T-cell (primary cell): ENCODE results near the gene SCFD2. TPM values are rescaled to one million over a fixed set of nuclear protein-coding genes. Genes with fewer than 3 reads are reported as not detected.

Experiments used
- ATAC-seq, 4 experiments: fragments of 200-7000 bp in 3 of 4; fragments of 150-1000 bp in 1 of 4; cut with Tn5 transposase; replicated peaks in 1 of 4; 1 replicate in 3 of 4; 2 replicates in 1 of 4; pipeline ENCODE4 v1.10.0; 2021; ENCODE audit warnings: moderate library complexity in 3 of 4, mild to moderate bottlenecking in 2 of 4, moderate number of reproducible peaks in 1 of 4
- CTCF ChIA-PET, 2 donors: fragments of 300-600 bp; sonication (Branson Sonifier 250); formaldehyde crosslinking; loops; one replicate each; lab custom pipeline; 2022; ENCODE audit warnings: antibody characterized with exemption in 2 of 2; lab: Charles Lee
- POLR2A ChIA-PET, 2 donors: fragments of 300-600 bp; sonication (Branson Sonifier 250); formaldehyde crosslinking; loops; one replicate each; lab custom pipeline; 2022; ENCODE audit warnings: antibody characterized with exemption in 2 of 2; lab: Charles Lee
- DNase-seq, 35 experiments: peaks; one replicate each; pipeline versions ENCODE4 v3.0.0 to v3.0.0-alpha.2; 2013 to 2023
- H3K27ac ChIP-seq: one replicate; pipeline ENCODE4 v1.5.1; 2013; ENCODE audit warnings: low read length
- H3K27me3 ChIP-seq, 2 experiments: replicated peaks in 1 of 2; 1 replicate in 1 of 2; 2 replicates in 1 of 2; pipeline versions ENCODE4 v1.6.1 to v1.7.0; 2013; ENCODE audit warnings: low read length in 1 of 2, mixed read lengths in 1 of 2; ENCODE audit not compliant: control insufficient read depth in 2 of 2, insufficient read depth in 2 of 2; ENCODE audit errors: extremely low read depth in 1 of 2
- H3K36me3 ChIP-seq, 2 donors: 1 replicate in 1 of 2; 2 replicates in 1 of 2; pipeline versions ENCODE4 v1.6.1 to v1.7.0; 2013; ENCODE audit warnings: low read length in 1 of 2; ENCODE audit not compliant: control insufficient read depth in 2 of 2, insufficient read depth in 1 of 2; ENCODE audit errors: extremely low read depth in 1 of 2
- H3K4me1 ChIP-seq, 2 experiments: 1 replicate in 1 of 2; 2 replicates in 1 of 2; pipeline versions ENCODE4 v1.6.1 to v1.7.0; 2013; ENCODE audit warnings: low read length in 2 of 2, mixed read lengths in 1 of 2; ENCODE audit not compliant: insufficient read depth in 2 of 2, control insufficient read depth in 1 of 2; ENCODE audit errors: extremely low read depth in 1 of 2
- H3K4me3 ChIP-seq, 2 donors: 1 replicate in 1 of 2; 2 replicates in 1 of 2; pipeline versions ENCODE4 v1.5.1 to v1.7.0; 2013; ENCODE audit warnings: mild to moderate bottlenecking in 2 of 2, low read length in 1 of 2, moderate library complexity in 1 of 2; ENCODE audit not compliant: control insufficient read depth in 1 of 2; ENCODE audit errors: extremely low read depth in 1 of 2
- H3K9me3 ChIP-seq: 2 replicates; pipeline ENCODE4 v1.7.0; 2013
- H3K27ac Mint-ChIP-seq, 2 donors: one replicate each; pipeline ENCODE4 v1.8.0; 2020 to 2021; ENCODE audit warnings: mild to moderate bottlenecking in 2 of 2, mixed read lengths in 2 of 2
- H3K27me3 Mint-ChIP-seq, 2 donors: one replicate each; pipeline ENCODE4 v1.8.0; 2021 to 2022; ENCODE audit warnings: mixed read lengths in 2 of 2
- H3K36me3 Mint-ChIP-seq: one replicate; pipeline ENCODE4 v1.8.0; 2021; ENCODE audit warnings: mixed read lengths
- H3K4me1 Mint-ChIP-seq, 3 donors: one replicate each; pipeline ENCODE4 v1.8.0; 2020 to 2022; ENCODE audit warnings: mixed read lengths in 3 of 3, mild to moderate bottlenecking in 1 of 3
- H3K4me3 Mint-ChIP-seq, 3 donors: one replicate each; pipeline ENCODE4 v1.8.0; 2020 to 2022; ENCODE audit warnings: mild to moderate bottlenecking in 3 of 3, mixed read lengths in 3 of 3, moderate library complexity in 3 of 3
- H3K9me3 Mint-ChIP-seq, 3 donors: one replicate each; pipeline ENCODE4 v1.8.0; 2020 to 2022; ENCODE audit warnings: mixed read lengths in 3 of 3
- WGBS: methylation state at CpG from one replicate; pipeline ENCODE4 v1.1.5; 2013; ENCODE audit warnings: missing lambda C conversion rate; ENCODE audit not compliant: insufficient coverage; 5-methylcytosine and 5-hydroxymethylcytosine counted together
- total RNA-seq, 35 experiments: library from RNA in 6 of 35; stranded (reverse) in 6 of 35; fragments of 120-200 nt in 1 of 35; gene quantifications; one replicate each; pipeline versions ENCODE4 v1.2.1 to v1.2.4 and lab custom pipeline; 2013 to 2026

SCFD2 gene
- total RNA-seq, 5 donors from 2014 or later (not counting 1 experiment from before 2014, with no cell fraction given), result 19.0 to 28.9 (median 21.8) TPM

GRCh38 chr4:53000560-53000959 is 365.3 kb downstream of the SCFD2 start:
- CTCF ChIA-PET, result no interaction called here
- Histone ChIP-seq H3K9me3 (no peaks in the 10 kb centered on the region), H3K4me3 (no peak overlapping the region), H3K27me3 (no peaks in the 10 kb centered on the region), H3K4me1 (no peaks in the 10 kb centered on the region), H3K27ac (no peak overlapping the region), H3K36me3 (no peaks in the 10 kb centered on the region)
- peaks cover 0 to 6% (median 2%) of the 10 kb centered on the region in 3 donors for H3K4me1 Mint-ChIP-seq
- POLR2A ChIA-PET, result no interaction called here
- DNase-seq, result no peak
- no peak for ATAC-seq
- no peak overlapping the region for H3K4me3 Mint-ChIP-seq
- H3K9me3 Mint-ChIP-seq, result no peaks in the 10 kb centered on the region
- WGBS, result 96% methylated on average over 3 of the region's 6 CpGs
- H3K27ac Mint-ChIP-seq, result no peak overlapping the region
- H3K36me3 Mint-ChIP-seq, result peaks cover 15% of the 10 kb centered on the region
- no peaks in the 10 kb centered on the region for H3K27me3 Mint-ChIP-seq

- POLR2A ChIA-PET, result no interaction called here
- no peaks in the 10 kb centered on the region for H3K4me1 ChIP-seq
- no peak overlapping the region for H3K4me3 ChIP-seq
- H3K27me3 ChIP-seq, result no peaks in the 10 kb centered on the region
- Mint-ChIP-seq H3K27me3 (no peaks in the 10 kb centered on the region), H3K9me3 (no peaks in the 10 kb centered on the region), H3K4me3 (no peak overlapping the region), H3K4me1 (peaks cover 0 to 6% (median 2%) of the 10 kb centered on the region in 3 donors), H3K27ac (no peak overlapping the region), H3K36me3 (peaks cover 16% of the 10 kb centered on the region)
- 90% methylated on average over 3 of the region's 6 CpGs for WGBS
- no peaks in the 10 kb centered on the region for H3K36me3 ChIP-seq
- CTCF ChIA-PET, result no interaction called here
- no peak overlapping the region for H3K27ac ChIP-seq
- DNase-seq (no peak), ATAC-seq (no peak)
- H3K9me3 ChIP-seq, result no peaks in the 10 kb centered on the region
Observed at GRCh38 chr4:52999626-53000025, 366.2 kb downstream of the SCFD2 start.

DNA sequence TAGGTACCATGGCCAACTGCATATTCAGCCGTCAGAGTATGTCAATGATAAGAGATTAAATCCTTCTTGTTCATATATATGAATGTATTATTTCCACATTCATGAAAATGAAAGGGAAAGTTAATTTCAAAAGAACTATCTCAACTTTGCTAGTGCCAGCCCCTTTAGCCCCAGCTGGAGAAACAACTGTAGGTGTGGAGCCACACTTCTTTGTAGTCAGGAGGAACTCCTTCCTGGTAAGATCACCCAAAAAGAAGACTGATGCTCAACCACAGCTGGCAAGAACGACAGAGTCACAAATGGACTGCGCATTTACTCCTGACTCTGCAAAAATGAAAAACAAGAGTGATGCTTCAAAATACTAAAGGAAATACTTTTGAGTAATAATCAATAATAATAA is 367.4 kb downstream of the SCFD2 start:
- no peak overlapping the region for H3K4me3 ChIP-seq

DNA sequence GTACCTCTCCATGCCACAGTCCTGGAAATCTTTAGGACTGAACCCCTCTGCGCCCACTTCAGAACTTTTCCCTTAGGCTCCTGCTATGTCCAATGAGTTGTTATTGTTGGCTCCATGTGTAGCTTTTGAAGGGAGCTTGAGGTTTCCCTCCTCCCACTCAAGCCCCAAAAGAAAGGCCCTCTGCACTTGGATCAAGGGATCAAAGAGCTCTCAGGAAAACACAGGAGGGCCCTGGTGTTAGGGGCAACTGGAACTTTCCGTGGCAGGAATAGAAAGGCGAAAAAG is 368.8 kb downstream of the SCFD2 start:
- POLR2A ChIA-PET, result no interaction called here

More for the DNA sequence above, 367.4 kb downstream of the SCFD2 start:
- Mint-ChIP-seq H3K36me3 (peaks cover 18% of the 10 kb centered on the region), H3K4me3 (no peak overlapping the region), H3K9me3 (no peaks in the 10 kb centered on the region), H3K27ac (no peak overlapping the region), H3K4me1 (peaks cover 0 to 6% (median 2%) of the 10 kb centered on the region in 3 donors), H3K27me3 (no peaks in the 10 kb centered on the region)
- H3K27me3 ChIP-seq, result no peaks in the 10 kb centered on the region
- POLR2A ChIA-PET, result no interaction called here
- H3K36me3 ChIP-seq, result no peaks in the 10 kb centered on the region
- no peaks in the 10 kb centered on the region for H3K9me3 ChIP-seq
- CTCF ChIA-PET, result interaction anchor here in 1 of 2 donors (0.5 kb wide), 1 partner anchor 199 kb away, joined by 6 read pairs; no protein-coding TSS in a partner anchor
- DNase-seq (no peak), ATAC-seq (no peak)
- H3K4me1 ChIP-seq, result no peaks in the 10 kb centered on the region
- no peak overlapping the region for H3K27ac ChIP-seq
- WGBS, result no CpG with 5 or more reads among the region's 3 CpGs

DNA sequence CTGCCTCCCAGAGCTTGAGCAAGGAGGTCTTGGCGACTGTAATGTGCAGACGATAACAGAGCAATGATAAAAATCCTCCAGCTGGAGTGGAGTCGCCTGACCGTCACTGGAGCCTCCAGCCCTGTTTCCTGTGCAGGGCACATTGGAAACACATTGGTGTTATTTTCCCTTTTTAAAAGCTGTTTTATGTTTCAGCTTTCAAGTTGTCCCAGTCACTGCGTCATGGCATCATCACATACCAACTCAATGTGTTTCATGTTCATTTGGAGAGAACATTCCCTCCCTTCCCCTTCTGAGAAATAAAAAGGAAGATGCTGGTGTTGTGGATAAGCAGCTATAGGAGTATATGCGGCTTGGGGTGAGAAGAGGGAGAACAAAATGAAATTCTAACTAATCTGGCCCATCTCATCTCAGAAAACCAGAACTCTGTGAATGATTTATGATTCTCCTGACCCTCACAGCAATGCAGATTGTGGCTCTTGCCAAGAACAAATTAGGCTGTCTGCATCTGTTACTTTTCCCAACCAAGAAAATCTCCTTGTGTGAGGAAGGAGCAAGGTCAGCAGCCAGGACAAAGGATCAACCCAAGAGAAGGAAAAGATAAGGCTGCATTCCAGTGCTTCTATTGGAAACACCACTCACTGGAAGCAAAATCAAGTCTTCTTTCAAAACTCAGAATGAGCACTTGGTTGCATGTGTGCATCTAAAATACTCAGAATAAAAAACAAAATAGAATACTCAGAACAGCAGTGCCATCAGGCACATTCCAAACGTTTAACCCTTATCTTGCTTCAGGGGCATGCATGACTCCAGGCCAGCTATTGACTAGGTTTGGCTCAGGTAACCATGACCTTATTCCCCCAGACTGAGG is 369.4 kb downstream of the SCFD2 start:
- WGBS, result 98% methylated on average over 4 of the region's 7 CpGs
- ChIA-PET CTCF (no interaction called here), POLR2A (no interaction called here)
- Mint-ChIP-seq H3K9me3 (no peaks in the 10 kb centered on the region), H3K27ac (no peak overlapping the region), H3K4me1 (peaks cover 0 to 6% (median 2%) of the 10 kb centered on the region in 3 donors), H3K4me3 (no peak overlapping the region), H3K27me3 (no peaks in the 10 kb centered on the region), H3K36me3 (peaks cover 18% of the 10 kb centered on the region)
- no peak overlapping the region for H3K27ac ChIP-seq
- ATAC-seq (no peak), DNase-seq (no peak)
- no peaks in the 10 kb centered on the region for H3K9me3 ChIP-seq
- no peaks in the 10 kb centered on the region for H3K4me1 ChIP-seq
- peaks cover 0 to 1% of the 10 kb centered on the region in 2 donors for H3K36me3 ChIP-seq
- no peak overlapping the region for H3K4me3 ChIP-seq
- no peaks in the 10 kb centered on the region for H3K27me3 ChIP-seq

More for the DNA sequence above, 368.8 kb downstream of the SCFD2 start:
- no peak overlapping the region for H3K4me3 ChIP-seq
- H3K4me1 Mint-ChIP-seq, result peaks cover 0 to 6% (median 2%) of the 10 kb centered on the region in 3 donors
- H3K9me3 ChIP-seq, result no peaks in the 10 kb centered on the region
- no peaks in the 10 kb centered on the region for H3K27me3 Mint-ChIP-seq
- no peak overlapping the region for H3K27ac ChIP-seq
- 100% methylated on average over 2 of the region's 3 CpGs for WGBS
- no peak overlapping the region for H3K27ac Mint-ChIP-seq
- CTCF ChIA-PET, result no interaction called here
- peaks cover 18% of the 10 kb centered on the region for H3K36me3 Mint-ChIP-seq
- no peak for ATAC-seq
- H3K4me3 Mint-ChIP-seq, result no peak overlapping the region
- DNase-seq, result no peak
- no peaks in the 10 kb centered on the region for H3K27me3 ChIP-seq
- no peaks in the 10 kb centered on the region for H3K4me1 ChIP-seq
- H3K9me3 Mint-ChIP-seq, result no peaks in the 10 kb centered on the region
- no peaks in the 10 kb centered on the region for H3K36me3 ChIP-seq

GRCh38 chr4:52995360-52996030 is 370.4 kb downstream of the SCFD2 start:
- ChIA-PET CTCF (no interaction called here), POLR2A (no interaction called here)
- Mint-ChIP-seq H3K27me3 (no peaks in the 10 kb centered on the region), H3K9me3 (no peaks in the 10 kb centered on the region), H3K4me3 (no peak overlapping the region), H3K4me1 (peaks cover 0 to 6% (median 2%) of the 10 kb centered on the region in 3 donors), H3K27ac (no peak overlapping the region), H3K36me3 (peaks cover 18% of the 10 kb centered on the region)
- no peak overlapping the region for H3K4me3 ChIP-seq
- H3K36me3 ChIP-seq, result peaks cover 0 to 3% of the 10 kb centered on the region in 2 donors
- H3K27ac ChIP-seq, result no peak overlapping the region
- no peak for ATAC-seq
- no peak for DNase-seq
- no peaks in the 10 kb centered on the region for H3K9me3 ChIP-seq
- WGBS, result no CpG with 5 or more reads among the region's 5 CpGs
- H3K27me3 ChIP-seq, result no peaks in the 10 kb centered on the region
- no peaks in the 10 kb centered on the region for H3K4me1 ChIP-seq
